Daoy (cell line): ENCODE measurements around the gene ZFP14. TPM values are rescaled to one million over a fixed set of nuclear protein-coding genes. Genes with fewer than 3 reads are reported as not detected.

Source experiments
- DNase-seq: peaks from one replicate; pipeline ENCODE4 v3.0.0-alpha.2; 2015; ENCODE audit warnings: low read depth
- total RNA-seq: library from RNA; depleted of rRNA; stranded (reverse); fragments of >200 nt; shearing (Covaris generic); gene quantifications from 2 replicates; pipeline ENCODE4 v1.2.3, GENCODE V29; 2014; rRNA removed

ZFP14 gene
- 2.3 and 3.3 TPM in 2 replicates for total RNA-seq

- peak; percentile 96 for DNase-seq
Observed at GRCh38 chr19:36378625-36379509, at the start of gene ZFP14. Gene ZFP14 (minus strand): TSS chr19:36379201. CDS start chr19:36367892, 11,309 bp downstream.

GRCh38 chr19:36423925-36424324 is 44.9 kb upstream of the ZFP14 start:
- no peak for DNase-seq

GRCh38 chr19:36421749-36422481 is 42.9 kb upstream of the ZFP14 start:
- no peak for DNase-seq

GRCh38 chr19:36420961-36421748 is 42.2 kb upstream of the ZFP14 start:
- DNase-seq, result no peak

GRCh38 chr19:36418287-36419001 is 39.4 kb upstream of the ZFP14 start, which contains the start of gene ZFP82:
Gene ZFP82 (minus strand): TSS chr19:36418644. CDS start chr19:36409789, 8,855 bp downstream.
- peak; percentile 93 for DNase-seq

GRCh38 chr19:36417752-36418286 is 38.8 kb upstream of the ZFP14 start:
- DNase-seq, result peak; percentile 2

GRCh38 chr19:36409841-36410240 is 30.8 kb upstream of the ZFP14 start:
- DNase-seq, result no peak

- DNase-seq, result no peak
Observed at GRCh38 chr19:36408101-36408500, 29.1 kb upstream of the ZFP14 start.

- no peak for DNase-seq
Observed at GRCh38 chr19:36404498-36404897, 25.5 kb upstream of the ZFP14 start.

GRCh38 chr19:36401475-36401874 is 22.5 kb upstream of the ZFP14 start:
- DNase-seq, result no peak

GRCh38 chr19:36398571-36398970 is 19.6 kb upstream of the ZFP14 start:
- DNase-seq, result no peak

GRCh38 chr19:36392916-36393673 is 14.1 kb upstream of the ZFP14 start:
- DNase-seq, result no peak

GRCh38 chr19:36379510-36379819 is 464 bp upstream of the ZFP14 start:
- DNase-seq, result no peak

GRCh38 chr19:36377541-36378178 is 1.3 kb downstream of the ZFP14 start:
- no peak for DNase-seq

- DNase-seq, result no peak
Observed at GRCh38 chr19:36373638-36374156, 5.3 kb downstream of the ZFP14 start.

- DNase-seq, result no peak
Observed at GRCh38 chr19:36371886-36372285, 7.1 kb downstream of the ZFP14 start.

GRCh38 chr19:36363845-36364244 is 15.2 kb downstream of the ZFP14 start:
- DNase-seq, result no peak

GRCh38 chr19:36340786-36341372 is 38.1 kb downstream of the ZFP14 start:
- no peak for DNase-seq
